ENCODE data around the gene PIK3CB.
"Not testable (repeated sequence)": the region's sequence is repeated elsewhere in the genome, so short reads cannot be mapped to it uniquely, and the experiment has no call there.

The PIK3CB gene

DNA sequence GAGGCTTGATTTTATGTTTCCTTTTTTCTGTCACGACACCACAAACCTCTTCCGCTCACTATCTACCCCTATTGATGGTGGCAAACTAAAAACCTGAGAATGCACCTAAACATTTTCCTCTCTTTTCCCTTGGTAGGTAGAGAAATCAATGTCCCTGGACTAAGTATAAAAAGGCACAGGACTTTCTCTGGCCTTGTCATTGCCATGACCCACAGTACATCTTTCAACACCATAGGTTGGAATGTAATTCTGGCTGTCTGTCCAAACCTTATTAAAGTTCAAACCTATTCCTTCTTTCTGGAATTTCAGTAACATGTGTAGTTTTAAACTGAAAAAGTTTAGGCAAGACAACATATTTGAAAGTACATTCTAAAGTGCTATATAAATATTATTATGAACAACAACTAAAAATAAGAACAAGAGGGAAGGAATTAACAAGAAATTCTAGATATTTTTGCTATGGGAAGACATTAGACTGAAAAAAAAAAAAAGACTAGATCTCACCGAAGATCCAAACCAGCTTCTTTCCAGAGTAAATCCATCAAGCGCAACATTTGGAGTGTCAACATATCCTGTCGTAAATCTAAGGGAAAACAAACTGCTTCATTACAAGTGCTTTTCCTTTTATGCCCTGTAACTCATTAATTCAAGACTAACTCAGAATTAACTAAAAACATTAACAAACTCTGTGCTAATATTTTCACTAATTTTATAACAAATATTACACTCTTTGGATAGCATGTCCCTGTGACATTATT lies 153.1 kb downstream of the PIK3CB start:
- TF ChIP-seq, protein P1, sequence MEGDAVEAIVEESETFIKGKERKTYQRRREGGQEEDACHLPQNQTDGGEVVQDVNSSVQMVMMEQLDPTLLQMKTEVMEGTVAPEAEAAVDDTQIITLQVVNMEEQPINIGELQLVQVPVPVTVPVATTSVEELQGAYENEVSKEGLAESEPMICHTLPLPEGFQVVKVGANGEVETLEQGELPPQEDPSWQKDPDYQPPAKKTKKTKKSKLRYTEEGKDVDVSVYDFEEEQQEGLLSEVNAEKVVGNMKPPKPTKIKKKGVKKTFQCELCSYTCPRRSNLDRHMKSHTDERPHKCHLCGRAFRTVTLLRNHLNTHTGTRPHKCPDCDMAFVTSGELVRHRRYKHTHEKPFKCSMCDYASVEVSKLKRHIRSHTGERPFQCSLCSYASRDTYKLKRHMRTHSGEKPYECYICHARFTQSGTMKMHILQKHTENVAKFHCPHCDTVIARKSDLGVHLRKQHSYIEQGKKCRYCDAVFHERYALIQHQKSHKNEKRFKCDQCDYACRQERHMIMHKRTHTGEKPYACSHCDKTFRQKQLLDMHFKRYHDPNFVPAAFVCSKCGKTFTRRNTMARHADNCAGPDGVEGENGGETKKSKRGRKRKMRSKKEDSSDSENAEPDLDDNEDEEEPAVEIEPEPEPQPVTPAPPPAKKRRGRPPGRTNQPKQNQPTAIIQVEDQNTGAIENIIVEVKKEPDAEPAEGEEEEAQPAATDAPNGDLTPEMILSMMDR (IDR thresholded peaks at IDR 0.05; ENCODE audit: low read depth, low read length, missing control alignments): no peak
- no peak overlapping the region for H3K4me3 ChIP-seq (ENCODE audit: low read depth, low read length)
- DNase-seq (ENCODE audit: low read depth): no peak

DNA sequence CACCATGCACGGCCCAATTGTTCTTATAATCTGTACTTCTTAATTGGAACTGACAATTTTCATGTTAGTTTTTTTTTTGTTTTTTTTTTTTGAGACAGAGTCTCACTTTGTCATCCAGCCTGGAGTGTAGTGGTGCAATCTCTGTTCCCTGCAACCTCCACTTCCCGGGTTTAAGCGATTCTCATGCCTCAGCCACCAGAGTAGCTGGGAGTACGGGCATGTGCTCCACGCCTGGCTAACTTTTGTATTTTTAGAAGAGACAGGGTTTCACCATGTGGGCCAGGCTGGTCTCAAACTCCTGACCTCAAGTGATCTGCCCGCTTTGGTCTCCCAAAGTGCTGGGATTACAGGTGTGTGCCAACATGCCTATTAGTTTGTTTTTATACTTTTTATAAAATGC lies 153.8 kb downstream of the PIK3CB start:
- DNase-seq (ENCODE audit: low read depth); H3K4me3 ChIP-seq (ENCODE audit: low read depth, low read length): not testable (repeated sequence)

DNA sequence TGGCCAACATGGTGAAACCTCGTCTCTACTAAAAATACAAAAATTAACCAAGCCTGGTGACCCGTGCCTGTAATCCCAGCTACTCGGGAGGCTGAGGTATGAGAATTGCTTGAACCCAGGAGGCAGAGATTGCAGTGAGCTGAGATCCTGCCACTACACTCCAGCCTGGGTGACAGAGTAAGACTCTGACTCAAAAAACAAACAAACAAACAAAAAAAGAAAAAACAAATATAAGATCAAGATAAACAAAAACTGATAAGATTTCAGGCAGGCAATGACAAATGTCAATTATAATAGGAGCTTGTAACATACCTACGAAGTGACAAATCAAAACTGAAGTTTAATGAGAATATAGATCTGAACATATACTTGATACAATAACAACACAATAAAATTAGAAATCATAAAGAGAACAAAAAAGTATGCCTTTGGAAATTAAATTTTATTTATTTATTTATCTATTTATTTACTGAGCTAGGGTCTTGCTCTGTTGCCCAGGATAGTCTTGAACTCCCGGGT lies 155.8 kb downstream of the PIK3CB start:
- TF ChIP-seq, protein P1 (IDR thresholded peaks at IDR 0.05; ENCODE audit: low read depth, low read length, missing control alignments): no peak
- DNase-seq (ENCODE audit: low read depth): no peak
- H3K4me3 ChIP-seq (ENCODE audit: low read depth, low read length): no peak overlapping the region

DNA sequence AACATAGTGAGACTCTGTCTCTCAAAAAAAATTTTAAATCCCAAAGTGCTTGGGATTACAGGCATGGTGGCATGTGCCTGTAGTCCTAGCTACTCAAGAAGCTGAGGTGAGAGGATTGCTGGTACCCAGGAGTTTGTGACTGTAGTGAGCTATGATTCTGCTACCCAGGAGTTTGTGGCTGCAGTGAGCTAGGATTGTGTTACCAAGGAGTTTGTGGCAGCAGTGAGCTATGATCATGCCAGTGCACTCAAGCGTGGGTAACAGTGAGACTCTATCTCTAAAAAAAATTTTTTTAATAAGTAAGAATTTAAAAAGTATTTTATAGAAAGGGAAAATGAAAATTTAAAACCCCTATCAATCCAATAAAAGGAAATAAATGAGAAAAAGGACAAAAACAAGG lies 156.6 kb downstream of the PIK3CB start:
- no peak overlapping the region for H3K4me3 ChIP-seq (ENCODE audit: low read depth, low read length)
- no peak for DNase-seq (ENCODE audit: low read depth)
- TF ChIP-seq, protein P1 (IDR thresholded peaks at IDR 0.05; ENCODE audit: low read depth, low read length, missing control alignments): no peak

DNA sequence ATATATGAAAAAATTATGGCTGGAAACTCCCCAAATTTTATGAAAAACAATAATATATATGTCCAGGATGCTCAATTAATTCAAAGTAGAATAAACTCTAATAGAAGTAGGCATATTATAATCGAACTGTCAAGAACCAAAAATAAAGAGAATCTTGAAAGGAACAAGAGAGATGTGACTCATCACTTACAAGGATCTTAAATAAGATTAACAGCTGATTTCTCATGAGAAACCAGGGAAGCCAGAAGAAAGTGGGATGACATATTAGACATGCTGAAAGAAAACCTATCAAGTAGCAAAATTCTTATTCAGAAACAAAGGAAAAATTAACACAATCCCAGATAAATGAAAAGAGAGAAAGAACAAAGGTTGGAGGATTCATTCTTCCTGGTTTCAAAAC lies 159.3 kb downstream of the PIK3CB start:
- no peak for DNase-seq (ENCODE audit: low read depth)
- TF ChIP-seq, protein P1 (IDR thresholded peaks at IDR 0.05; ENCODE audit: low read depth, low read length, missing control alignments): no peak
- no peak overlapping the region for H3K4me3 ChIP-seq (ENCODE audit: low read depth, low read length)

DNA sequence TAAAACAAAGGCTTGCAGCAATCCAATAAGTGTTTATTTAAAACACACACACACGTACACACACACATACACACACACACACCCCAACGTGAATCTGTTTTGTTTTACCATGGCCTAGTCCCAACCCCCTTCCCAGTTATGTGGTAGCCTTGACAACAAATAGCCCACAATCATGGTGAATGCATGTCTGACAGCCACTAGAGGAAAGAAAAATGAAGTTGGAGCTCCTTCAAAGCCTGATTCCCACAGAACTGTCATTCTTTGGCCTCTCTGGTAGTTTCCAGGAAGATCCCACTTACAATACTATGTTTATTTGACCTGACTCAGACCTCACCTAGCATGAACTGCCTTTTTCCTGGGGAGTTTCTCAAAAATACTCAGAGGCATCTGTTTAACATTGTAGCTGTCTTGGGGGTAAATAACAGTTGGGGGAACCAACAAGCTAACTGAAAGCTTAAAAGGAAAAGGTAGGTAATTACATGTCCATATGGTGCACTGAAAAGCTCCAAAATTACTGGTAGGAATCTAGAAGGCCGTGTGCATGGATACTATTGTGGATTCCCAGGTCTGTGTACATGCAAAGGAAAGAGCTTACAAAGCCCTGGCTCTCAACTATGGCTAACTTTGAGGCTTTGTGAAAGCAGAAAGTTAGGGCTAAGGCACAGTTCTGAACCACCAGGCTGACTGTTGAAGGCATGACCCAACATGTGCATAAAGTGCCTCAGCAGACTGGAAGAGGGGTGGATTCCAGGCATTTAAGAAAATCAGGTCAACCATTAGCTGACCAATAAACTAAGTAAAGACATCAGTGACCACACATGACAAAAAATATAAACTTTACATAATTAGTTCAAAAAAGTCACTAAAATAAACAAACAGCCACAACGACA lies 160.8 kb downstream of the PIK3CB start:
- DNase-seq (ENCODE audit: low read depth): no peak
- no peak overlapping the region for H3K4me3 ChIP-seq (ENCODE audit: low read depth, low read length)
- TF ChIP-seq, protein P1 (IDR thresholded peaks at IDR 0.05; ENCODE audit: low read depth, low read length, missing control alignments): no peak

DNA sequence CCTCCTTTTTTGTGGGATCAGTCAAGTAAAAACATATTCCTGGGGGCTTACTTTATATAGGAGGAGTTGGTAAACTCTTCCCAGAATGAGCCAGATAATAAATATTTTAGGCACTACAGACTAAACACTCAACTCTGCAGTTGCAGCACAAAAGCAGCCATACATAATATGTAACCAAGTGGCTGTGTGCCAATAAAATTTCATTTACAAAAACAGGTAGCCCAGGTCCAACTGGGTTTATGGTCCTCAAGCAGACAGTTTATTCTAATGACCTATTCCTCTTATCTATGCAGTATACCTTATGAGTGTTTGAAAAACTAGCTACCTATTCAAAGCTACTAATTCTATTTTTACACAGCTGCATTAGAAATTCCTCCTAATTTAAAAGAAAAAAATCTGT lies 164.3 kb downstream of the PIK3CB start:
- DNase-seq (ENCODE audit: low read depth): no peak
- TF ChIP-seq, protein P1 (IDR thresholded peaks at IDR 0.05; ENCODE audit: low read depth, low read length, missing control alignments): no peak

More for the DNA sequence above, 164.3 kb downstream of the PIK3CB start:
- no peak overlapping the region for H3K4me3 ChIP-seq (ENCODE audit: low read depth, low read length)
